A673 (cell line): ENCODE data around the gene PRMT5.

Experiments used
- EZH2 ChIP-seq: fragments of 200-600 bp; sonication (generic); IDR thresholded peaks from 2 replicates; pipeline ENCODE4 v1.6.1; 2017; ENCODE audit warnings: borderline replicate concordance, low read depth, mild to moderate bottlenecking, mixed read lengths, antibody characterized with exemption, low read length; ENCODE audit not compliant: poor library complexity, severe bottlenecking
- TF ChIP-seq, protein P1 (sequence below): fragments of 300-800, 200-600 bp; sonication (generic); conservative IDR thresholded peaks from 2 replicates; pipeline ENCODE4 v1.5.1; 2017; ENCODE audit warnings: low read depth, mild to moderate bottlenecking, antibody characterized with exemption, low read length, moderate library complexity, mixed read lengths

DNA sequence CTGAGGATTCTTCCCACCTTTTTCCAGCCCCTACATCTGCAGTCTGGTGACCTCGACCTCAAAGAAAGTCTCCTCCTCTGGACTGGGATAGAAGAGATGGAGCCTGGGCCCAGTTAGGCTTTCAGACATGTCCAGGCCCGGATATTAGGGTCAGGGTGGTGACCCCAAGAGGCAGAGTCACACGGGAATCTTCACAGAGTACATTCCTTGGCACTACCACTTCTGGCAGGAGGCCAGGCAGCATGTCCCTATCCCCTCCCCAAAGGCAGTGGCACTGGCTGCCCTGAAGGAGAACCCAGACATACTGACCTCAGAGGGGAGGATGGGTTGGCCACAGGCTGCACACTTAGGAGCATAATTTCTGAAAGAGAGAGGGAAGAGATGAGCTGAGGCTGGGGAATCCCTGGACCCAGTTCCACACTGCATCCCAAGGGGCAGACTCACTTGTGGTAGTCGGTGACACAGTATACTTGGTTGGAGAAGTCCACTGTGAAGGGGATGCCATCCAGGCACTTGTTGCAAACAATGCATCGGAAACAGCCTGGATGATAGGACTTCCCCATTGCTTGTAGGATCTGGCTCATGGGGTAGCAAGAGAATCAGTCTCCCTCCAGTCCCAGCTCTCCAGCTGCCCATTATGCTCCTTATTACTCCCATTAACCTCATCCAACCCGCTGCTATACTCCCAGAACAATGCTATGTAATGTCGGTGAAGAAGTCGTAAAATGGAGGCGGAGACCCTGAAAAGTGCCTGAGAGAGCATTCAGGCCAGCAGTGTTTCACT lies 45.5 kb upstream of the PRMT5 start:
- TF ChIP-seq, protein P1, sequence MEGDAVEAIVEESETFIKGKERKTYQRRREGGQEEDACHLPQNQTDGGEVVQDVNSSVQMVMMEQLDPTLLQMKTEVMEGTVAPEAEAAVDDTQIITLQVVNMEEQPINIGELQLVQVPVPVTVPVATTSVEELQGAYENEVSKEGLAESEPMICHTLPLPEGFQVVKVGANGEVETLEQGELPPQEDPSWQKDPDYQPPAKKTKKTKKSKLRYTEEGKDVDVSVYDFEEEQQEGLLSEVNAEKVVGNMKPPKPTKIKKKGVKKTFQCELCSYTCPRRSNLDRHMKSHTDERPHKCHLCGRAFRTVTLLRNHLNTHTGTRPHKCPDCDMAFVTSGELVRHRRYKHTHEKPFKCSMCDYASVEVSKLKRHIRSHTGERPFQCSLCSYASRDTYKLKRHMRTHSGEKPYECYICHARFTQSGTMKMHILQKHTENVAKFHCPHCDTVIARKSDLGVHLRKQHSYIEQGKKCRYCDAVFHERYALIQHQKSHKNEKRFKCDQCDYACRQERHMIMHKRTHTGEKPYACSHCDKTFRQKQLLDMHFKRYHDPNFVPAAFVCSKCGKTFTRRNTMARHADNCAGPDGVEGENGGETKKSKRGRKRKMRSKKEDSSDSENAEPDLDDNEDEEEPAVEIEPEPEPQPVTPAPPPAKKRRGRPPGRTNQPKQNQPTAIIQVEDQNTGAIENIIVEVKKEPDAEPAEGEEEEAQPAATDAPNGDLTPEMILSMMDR, result no peak
- no peak for TF ChIP-seq EZH2
